Activated B cell treated with CpG ODN at 0.5 μM for 24 hours (primary cell): ENCODE measurements around the gene EML6. TPM values are rescaled to one million over a fixed set of nuclear protein-coding genes. Genes with fewer than 3 reads are reported as not detected.

Experiments used
- ATAC-seq: fragments of 200-7000 bp; cut with Tn5 transposase; one replicate; pipeline ENCODE4 v1.10.0; 2021; ENCODE audit warnings: low read depth, mild to moderate bottlenecking, moderate library complexity
- CTCF ChIA-PET: fragments of 350-600 bp; sonication (Branson Sonifier 250); formaldehyde crosslinking; loops from one replicate; lab custom pipeline; 2021; ENCODE audit warnings: antibody characterized with exemption; lab: Charles Lee
- POLR2A ChIA-PET: fragments of 350-600 bp; sonication (Branson Sonifier 250); formaldehyde crosslinking; loops from one replicate; lab custom pipeline; 2021; ENCODE audit warnings: antibody characterized with exemption; lab: Charles Lee
- DNase-seq: peaks from one replicate; pipeline ENCODE4 v3.0.0; 2022
- H3K27ac Mint-ChIP-seq: one replicate; pipeline ENCODE4 v1.8.0; 2020; ENCODE audit warnings: mixed read lengths
- H3K27me3 Mint-ChIP-seq: one replicate; pipeline ENCODE4 v1.8.0; 2021; ENCODE audit warnings: mixed read lengths
- H3K36me3 Mint-ChIP-seq: one replicate; pipeline ENCODE4 v1.8.0; 2021; ENCODE audit warnings: low read depth, mixed read lengths
- H3K4me1 Mint-ChIP-seq: one replicate; pipeline ENCODE4 v1.8.0; 2021; ENCODE audit warnings: mixed read lengths
- H3K4me3 Mint-ChIP-seq: one replicate; pipeline ENCODE4 v1.8.0; 2020; ENCODE audit warnings: mild to moderate bottlenecking, mixed read lengths
- H3K9me3 Mint-ChIP-seq: one replicate; pipeline ENCODE4 v1.8.0; 2020; ENCODE audit warnings: mixed read lengths
- CTCF ChIP-seq: fragments of 200-600 bp; IDR thresholded peaks from one replicate; pipeline ENCODE4 v1.8.0; 2022; ENCODE audit warnings: antibody characterized with exemption, mild to moderate bottlenecking
- intact Hi-C: fragments of 100-400 bp; cut with micrococcal nuclease; formaldehyde crosslinking; loops from one replicate; pipeline ENCODE4 v1.15.1; 2024
- total RNA-seq: library from RNA; stranded (reverse); gene quantifications from 2 replicates; pipeline ENCODE4 v1.2.3, GENCODE V29; 2022

EML6 gene
- total RNA-seq, 1 donor from 2014 or later = 31.5 TPM

GRCh38 chr2:54977149-54977548, 253.7 kb downstream of the EML6 start:
- ATAC-seq (no peak), DNase-seq (no peak)
- ChIA-PET CTCF (interaction anchor here (1.4 kb wide), 1 partner anchor 11 kb away, joined by 3 read pairs; no protein-coding TSS in a partner anchor), POLR2A (no interaction called here)
- peak overlapping the region; percentile 36 for H3K27ac Mint-ChIP-seq
- no peaks in the 10 kb centered on the region for H3K27me3 Mint-ChIP-seq
- peaks cover 23% of the 10 kb centered on the region for H3K4me1 Mint-ChIP-seq
- no peaks in the 10 kb centered on the region for H3K9me3 Mint-ChIP-seq
- intact Hi-C loops = no loop called here
- TF ChIP-seq CTCF = no peak
- H3K4me3 Mint-ChIP-seq = no peak overlapping the region
- peaks cover 44% of the 10 kb centered on the region for H3K36me3 Mint-ChIP-seq

- H3K9me3 Mint-ChIP-seq = no peaks in the 10 kb centered on the region
- H3K4me3 Mint-ChIP-seq = no peak overlapping the region
- CTCF ChIA-PET = no interaction called here
- ATAC-seq (no peak), DNase-seq (no peak)
- peaks cover 23% of the 10 kb centered on the region for H3K4me1 Mint-ChIP-seq
- H3K27ac Mint-ChIP-seq = peak overlapping the region; percentile 7
- POLR2A ChIA-PET = no interaction called here
- no peak for TF ChIP-seq CTCF
- peaks cover 39% of the 10 kb centered on the region for H3K36me3 Mint-ChIP-seq
- H3K27me3 Mint-ChIP-seq = no peaks in the 10 kb centered on the region
- intact Hi-C loops = no loop called here
These were observed 256.0 kb downstream of the EML6 start for GRCh38 chr2:54979321-54980044.

GRCh38 chr2:54981385-54981784, 257.9 kb downstream of the EML6 start:
- no peak overlapping the region for H3K4me3 Mint-ChIP-seq
- ATAC-seq = no peak
- ChIA-PET CTCF (no interaction called here), POLR2A (no interaction called here)
- no peaks in the 10 kb centered on the region for H3K27me3 Mint-ChIP-seq
- no peak for TF ChIP-seq CTCF
- H3K4me1 Mint-ChIP-seq = peaks cover 18% of the 10 kb centered on the region
- no peak overlapping the region for H3K27ac Mint-ChIP-seq
- intact Hi-C loops = no loop called here
- no peaks in the 10 kb centered on the region for H3K9me3 Mint-ChIP-seq
- peaks cover 43% of the 10 kb centered on the region for H3K36me3 Mint-ChIP-seq
- DNase-seq = no peak

- POLR2A ChIA-PET = no interaction called here
- Mint-ChIP-seq H3K9me3 (no peaks in the 10 kb centered on the region), H3K27me3 (no peaks in the 10 kb centered on the region), H3K27ac (peak overlapping the region; percentile 2), H3K4me1 (peaks cover 3% of the 10 kb centered on the region), H3K4me3 (no peak overlapping the region), H3K36me3 (peaks cover 47% of the 10 kb centered on the region)
- CTCF ChIA-PET = interaction anchor here (0.9 kb wide), 1 partner anchor 185 kb away, joined by 3 read pairs; no protein-coding TSS in a partner anchor
- ATAC-seq (no peak), DNase-seq (no peak)
- no peak for TF ChIP-seq CTCF
- intact Hi-C loops = no loop called here
These were observed 260.1 kb downstream of the EML6 start for GRCh38 chr2:54983345-54984220.

GRCh38 chr2:54984476-54984875, 261.0 kb downstream of the EML6 start:
- peaks cover 3% of the 10 kb centered on the region for H3K4me1 Mint-ChIP-seq
- H3K36me3 Mint-ChIP-seq = peaks cover 47% of the 10 kb centered on the region
- TF ChIP-seq CTCF = no peak
- no peak for DNase-seq
- H3K9me3 Mint-ChIP-seq = no peaks in the 10 kb centered on the region
- no peak overlapping the region for H3K4me3 Mint-ChIP-seq
- H3K27ac Mint-ChIP-seq = no peak overlapping the region
- ATAC-seq = no peak
- CTCF ChIA-PET = no interaction called here
- intact Hi-C loops = no loop called here
- POLR2A ChIA-PET = no interaction called here
- no peaks in the 10 kb centered on the region for H3K27me3 Mint-ChIP-seq
